Kidney (tissue), 14 donors: ENCODE results near the gene ARAP3. TPM values are rescaled to one million over a fixed set of nuclear protein-coding genes. Genes with fewer than 3 reads are reported as not detected.
A peak's percentile ranks its signal among the peaks of the same experiment; 100 is the strongest.

Experiments used
- DNase-seq, 5 donors: peaks; one replicate each; pipeline ENCODE4 v3.0.0-alpha.2; 2013 to 2020
- FAIRE-seq: peaks from 2 replicates; lab custom pipeline; 2012; peaks lifted over from hg19 to GRCh38; lab: Jason Lieb, UNC
- H3K27ac ChIP-seq, 2 donors: one replicate each; pipeline ENCODE4 v1.7.0; 2013; ENCODE audit warnings: low read depth in 2 of 2, low read length in 2 of 2, inconsistent platforms in 1 of 2
- H3K27me3 ChIP-seq: one replicate; pipeline ENCODE4 v1.7.1; 2013; ENCODE audit warnings: low read length, inconsistent platforms; ENCODE audit not compliant: control insufficient read depth, insufficient read depth
- H3K36me3 ChIP-seq, 3 donors: one replicate each; pipeline versions ENCODE4 v1.7.0 to v1.7.1; 2013; ENCODE audit warnings: low read length in 3 of 3, control low read depth in 1 of 3, inconsistent platforms in 1 of 3; ENCODE audit not compliant: insufficient read depth in 3 of 3, control insufficient read depth in 2 of 3
- H3K4me1 ChIP-seq, 3 donors: one replicate each; pipeline versions ENCODE4 v1.7.0 to v1.7.1; 2013; ENCODE audit warnings: low read length in 3 of 3, inconsistent platforms in 1 of 3, low read depth in 1 of 3; ENCODE audit not compliant: control insufficient read depth in 2 of 3, insufficient read depth in 2 of 3
- H3K4me3 ChIP-seq, 3 donors: one replicate each; pipeline versions ENCODE4 v1.7.0 to v1.8.1; 2013; ENCODE audit warnings: low read length in 3 of 3, control low read depth in 1 of 3, inconsistent platforms in 1 of 3
- H3K9ac ChIP-seq, 3 donors: one replicate each; pipeline versions ENCODE4 v1.7.0 to v1.7.1; 2013; ENCODE audit warnings: low read length in 3 of 3, control low read depth in 1 of 3, inconsistent platforms in 1 of 3
- H3K9me3 ChIP-seq, 3 donors: one replicate each; pipeline versions ENCODE4 v1.7.0 to v1.7.1; 2013; ENCODE audit warnings: low read length in 3 of 3, control low read depth in 1 of 3, inconsistent platforms in 1 of 3; ENCODE audit not compliant: control insufficient read depth in 2 of 3, insufficient read depth in 1 of 3
- intact Hi-C: fragments of 100-400 bp; cut with DNase I; formaldehyde crosslinking; loops from one replicate; pipeline ENCODE4 v1.11.1; 2022
- polyA plus RNA-seq: library from polyadenylated mRNA; stranded (reverse); fragments of 350-450 nt; fragmentation: Illumina TruSeq; extraction: RNeasy Lipid Tissue Mini Kit (QIAGEN cat#74804); gene quantifications from one replicate; pipeline ENCODE4 v1.2.3, GENCODE V29; 2014; ENCODE audit warnings: low read depth, low replicate concordance; ENCODE audit not compliant: insufficient read depth
- total RNA-seq: library from RNA; stranded (reverse); fragmentation: NEBNext Ultra II Directional; extraction: Animal tissue kit (Norgen Biotek cat#: 25700); gene quantifications from one replicate; pipeline ENCODE4 v1.2.1, GENCODE V29; 2021
- TF ChIP-seq, protein P1 (sequence below): IDR thresholded peaks from 3 replicates; pipeline ENCODE4 v1.5.1; 2012; ENCODE audit warnings: mild to moderate bottlenecking, moderate library complexity, borderline replicate concordance; ENCODE audit not compliant: insufficient read depth; ENCODE audit errors: extremely low read depth
- donor health status: control.
- donor health status: control.
- donor health status: control.
- donor health status: control.
- donor health status: control.
- donor health status: DM: yes; HTN: yes; CAD: no.
- donor health status: Normal renal cell carcinoma (clear cell type).

The ARAP3 gene
- total and polyA plus RNA-seq, 2 donors from 2014 or later = 7.2 to 19.8 TPM

GRCh38 chr5:141636106-141636412 is 46.0 kb downstream of the ARAP3 start:
- Histone ChIP-seq H3K9me3 (no peaks in the 10 kb centered on the region), H3K4me3 (peak overlapping the region; percentile 93 to 96 (median 95)), H3K4me1 (peaks cover 3 to 17% (median 9%) of the 10 kb centered on the region in 3 donors), H3K9ac (peak overlapping the region; percentile 83 to 98 (median 91)), H3K27me3 (peaks cover 8% of the 10 kb centered on the region), H3K27ac (peak overlapping the region in 1 of 2 donors; percentile 69), H3K36me3 (peaks cover 0 to 3% (median 0%) of the 10 kb centered on the region in 3 donors)
- TF ChIP-seq, protein P1, sequence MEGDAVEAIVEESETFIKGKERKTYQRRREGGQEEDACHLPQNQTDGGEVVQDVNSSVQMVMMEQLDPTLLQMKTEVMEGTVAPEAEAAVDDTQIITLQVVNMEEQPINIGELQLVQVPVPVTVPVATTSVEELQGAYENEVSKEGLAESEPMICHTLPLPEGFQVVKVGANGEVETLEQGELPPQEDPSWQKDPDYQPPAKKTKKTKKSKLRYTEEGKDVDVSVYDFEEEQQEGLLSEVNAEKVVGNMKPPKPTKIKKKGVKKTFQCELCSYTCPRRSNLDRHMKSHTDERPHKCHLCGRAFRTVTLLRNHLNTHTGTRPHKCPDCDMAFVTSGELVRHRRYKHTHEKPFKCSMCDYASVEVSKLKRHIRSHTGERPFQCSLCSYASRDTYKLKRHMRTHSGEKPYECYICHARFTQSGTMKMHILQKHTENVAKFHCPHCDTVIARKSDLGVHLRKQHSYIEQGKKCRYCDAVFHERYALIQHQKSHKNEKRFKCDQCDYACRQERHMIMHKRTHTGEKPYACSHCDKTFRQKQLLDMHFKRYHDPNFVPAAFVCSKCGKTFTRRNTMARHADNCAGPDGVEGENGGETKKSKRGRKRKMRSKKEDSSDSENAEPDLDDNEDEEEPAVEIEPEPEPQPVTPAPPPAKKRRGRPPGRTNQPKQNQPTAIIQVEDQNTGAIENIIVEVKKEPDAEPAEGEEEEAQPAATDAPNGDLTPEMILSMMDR = no peak
- intact Hi-C loops = no loop called here
- FAIRE-seq (no peak), DNase-seq (no peak)

- FAIRE-seq = no peak
- no peak overlapping the region for H3K27ac ChIP-seq
Observed at GRCh38 chr5:141635646-141636045, 46.4 kb downstream of the ARAP3 start.

DNA sequence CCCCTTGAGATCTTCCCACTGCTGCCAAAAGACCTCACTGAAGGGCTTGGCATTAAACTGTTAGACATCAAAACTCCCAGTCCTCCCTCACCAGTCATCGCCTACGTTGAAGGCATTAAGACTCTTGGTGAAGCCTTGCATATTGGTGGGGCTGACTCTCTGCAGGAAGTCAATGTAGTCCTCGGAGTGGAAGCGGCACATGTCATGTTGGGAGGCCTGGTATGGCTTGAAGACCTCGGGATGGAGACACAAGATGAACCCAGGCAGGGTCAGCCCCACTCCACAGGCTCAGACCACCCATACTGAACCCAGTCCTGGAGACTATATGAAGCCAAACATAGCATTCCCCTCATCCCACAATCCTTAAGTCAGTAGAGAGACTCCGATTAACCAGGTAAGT is 47.3 kb downstream of the ARAP3 start:
- DNase-seq = no peak
- Histone ChIP-seq H3K9ac (no peak overlapping the region), H3K4me1 (peaks cover 3 to 17% (median 9%) of the 10 kb centered on the region in 3 donors), H3K27me3 (peaks cover 8% of the 10 kb centered on the region), H3K27ac (no peak overlapping the region), H3K4me3 (no peak overlapping the region), H3K9me3 (no peaks in the 10 kb centered on the region), H3K36me3 (peaks cover 0 to 3% (median 0%) of the 10 kb centered on the region in 3 donors)
- no peak for FAIRE-seq
- TF ChIP-seq, protein P1 = no peak
- intact Hi-C loops = no loop called here

More at GRCh38 chr5:141635646-141636045, 46.4 kb downstream of the ARAP3 start:
- DNase-seq = no peak
- H3K27me3 ChIP-seq = peaks cover 8% of the 10 kb centered on the region
- peak overlapping the region; percentile 93 to 96 (median 95) for H3K4me3 ChIP-seq
- no peaks in the 10 kb centered on the region for H3K9me3 ChIP-seq
- intact Hi-C loops = no loop called here
- peaks cover 3 to 17% (median 9%) of the 10 kb centered on the region in 3 donors for H3K4me1 ChIP-seq
- H3K36me3 ChIP-seq = peaks cover 0 to 3% (median 0%) of the 10 kb centered on the region in 3 donors
- TF ChIP-seq, protein P1 = no peak
- peak overlapping the region; percentile 83 to 98 (median 91) for H3K9ac ChIP-seq
